ENCODE results near the gene LARGE2. TPM values are rescaled to one million over a fixed set of nuclear protein-coding genes. Genes with fewer than 3 reads are reported as not detected.

LARGE2 gene
- total RNA-seq, 1 experiment from 2014 or later = 108 TPM

GRCh38 chr11:45881708-45882368, 40.6 kb upstream of the LARGE2 start:
- H3K79me1 ChIP-seq (ENCODE audit: insufficient read depth, low read depth, low read length, poor library complexity, severe bottlenecking) = no peaks in the 10 kb centered on the region
- H3K4me1 ChIP-seq (ENCODE audit: insufficient read depth, low read length) = 0 out of 2 replicates have a peak, but pooled peaks cover 1% of the 10 kb centered on the region
- H3K56ac ChIP-seq (ENCODE audit: insufficient read length, low read depth, low read length) = no peak overlapping the region
- H3K27ac Mint-ChIP-seq = no peak overlapping the region
- H2BK15ac ChIP-seq (ENCODE audit: low read depth, low read length) = no peak overlapping the region
- no peak for DNase-seq
- no peaks in the 10 kb centered on the region for H3K9me3 ChIP-seq (ENCODE audit: control insufficient read depth, low read depth, low read length)
- no peak overlapping the region for H3K4me2 ChIP-seq (ENCODE audit: insufficient read depth, insufficient read length, low read length)
- H4K8ac ChIP-seq (replicated peaks; ENCODE audit: insufficient read length, low read depth, low read length) = no peak overlapping the region
- H4K91ac ChIP-seq (ENCODE audit: insufficient read length, low read depth, low read length) = no peak overlapping the region
- no peak overlapping the region for H3K4me3 Mint-ChIP-seq
- no peak overlapping the region for H3T11ph ChIP-seq (ENCODE audit: low read length)
- no peak overlapping the region for H2BK5ac ChIP-seq (ENCODE audit: insufficient read length, low read length)
- no peak overlapping the region for H3K18ac ChIP-seq (ENCODE audit: insufficient read length, low read depth, low read length)
- H3K14ac ChIP-seq (ENCODE audit: insufficient read depth, low read length) = no peak overlapping the region
- H2BK12ac ChIP-seq (ENCODE audit: insufficient read length, low read depth, low read length) = no peak overlapping the region
- H3K4me1 Mint-ChIP-seq = peaks cover 11 to 13% of the 10 kb centered on the region in 2 experiments
- H3K27ac ChIP-seq (ENCODE audit: insufficient read length, low read depth, low read length) = no peak overlapping the region
- no peak overlapping the region for H3K4ac ChIP-seq (ENCODE audit: low read depth, low read length)
- no peak overlapping the region for H3K23ac ChIP-seq (ENCODE audit: insufficient read length, low read depth, low read length)
- no peaks in the 10 kb centered on the region for H3K79me2 ChIP-seq (ENCODE audit: insufficient read depth, low read length)
- no peak overlapping the region for H2BK20ac ChIP-seq (ENCODE audit: low read depth, low read length, poor library complexity, severe bottlenecking)
- WGBS (ENCODE audit: extremely low coverage, insufficient read length, low lambda C conversion rate) = no CpG with 5 or more reads among the region's 6 CpGs
- no peak overlapping the region for H4K5ac ChIP-seq (ENCODE audit: insufficient read length, low read depth, low read length)
- peaks cover 0 to 10% (median 1%) of the 10 kb centered on the region in 3 experiments; a peak in 3 of 7 replicates for H3K36me3 Mint-ChIP-seq (ENCODE audit: insufficient read depth in 1 of 3, low read depth in 3 of 3)
- H2AFZ ChIP-seq (ENCODE audit: low read length) = no peak overlapping the region
- H4K20me1 ChIP-seq (ENCODE audit: control insufficient read depth, insufficient read depth, insufficient read length) = no peaks in the 10 kb centered on the region
- no peaks in the 10 kb centered on the region for H3K9me3 Mint-ChIP-seq
- peaks cover 10% of the 10 kb centered on the region for H3K27me3 Mint-ChIP-seq (ENCODE audit: low read depth)
- H3K9ac ChIP-seq (ENCODE audit: extremely low read depth, insufficient read length, low read length) = no peak overlapping the region
- H3K23me2 ChIP-seq (ENCODE audit: insufficient read length, low read depth, low read length, poor library complexity, severe bottlenecking) = no peaks in the 10 kb centered on the region
- TF ChIP-seq CTCF (conservative IDR thresholded peaks at IDR 0.05) = no peak
- no peak overlapping the region for H2BK120ac ChIP-seq (ENCODE audit: low read depth, low read length, poor library complexity, severe bottlenecking)
- H2AK5ac ChIP-seq (ENCODE audit: insufficient read length, low read length) = no peak overlapping the region
- H3K27me3 ChIP-seq (ENCODE audit: insufficient read depth, low read length) = no peaks in the 10 kb centered on the region
